SH-SY5Y (cell line): Measurements from ENCODE around the gene LRRC37A3.
"Not testable (repeated sequence)": the region's sequence is repeated elsewhere in the genome, so short reads cannot be mapped to it uniquely, and the experiment has no call there.

ENCODE experiments used
- GATA2 ChIP-seq: IDR thresholded peaks from 2 replicates; pipeline ENCODE4 v1.6.1; 2011; ENCODE audit warnings: mild to moderate bottlenecking, low read depth, low read length
- GATA3 ChIP-seq: IDR thresholded peaks from 2 replicates; pipeline ENCODE4 v1.6.1; 2011; ENCODE audit warnings: low read depth, mild to moderate bottlenecking, low read length, moderate library complexity

Gene LRRC37A3

GRCh38 chr17:64919289-64920025, at the start of gene LRRC37A3:
Gene LRRC37A3 (minus strand): TSS chr17:64919478. CDS start chr17:64897257, 22,221 bp downstream.
- TF ChIP-seq GATA2, GATA3: not testable (repeated sequence)

- TF ChIP-seq GATA2 (no peak), GATA3 (no peak)
These were observed 45.5 kb upstream of the LRRC37A3 start for GRCh38 chr17:64964796-64965195.

- TF ChIP-seq GATA2 (no peak), GATA3 (no peak)
These were observed 32.6 kb upstream of the LRRC37A3 start for GRCh38 chr17:64951877-64952276.

GRCh38 chr17:64950871-64951270, 31.6 kb upstream of the LRRC37A3 start:
- no peak for TF ChIP-seq GATA3
- TF ChIP-seq GATA2: no peak

- TF ChIP-seq GATA3: no peak
- no peak for TF ChIP-seq GATA2
These were observed 27.9 kb upstream of the LRRC37A3 start for GRCh38 chr17:64947152-64947551.

- TF ChIP-seq GATA3 (no peak), GATA2 (no peak)
These were observed 22.5 kb upstream of the LRRC37A3 start for GRCh38 chr17:64941761-64942160.

GRCh38 chr17:64941045-64941444, 21.8 kb upstream of the LRRC37A3 start:
- TF ChIP-seq GATA3 (no peak), GATA2 (no peak)

- TF ChIP-seq GATA3 (no peak), GATA2 (no peak)
These were observed 20.8 kb upstream of the LRRC37A3 start for GRCh38 chr17:64940055-64940454.

- no peak for TF ChIP-seq GATA2
- no peak for TF ChIP-seq GATA3
These were observed 19.7 kb upstream of the LRRC37A3 start for GRCh38 chr17:64938925-64939474.

- TF ChIP-seq GATA2: no peak
- TF ChIP-seq GATA3: no peak
These were observed 19.0 kb upstream of the LRRC37A3 start for GRCh38 chr17:64938290-64938689.

- no peak for TF ChIP-seq GATA2
- no peak for TF ChIP-seq GATA3
These were observed 16.8 kb upstream of the LRRC37A3 start for GRCh38 chr17:64936117-64936516.

- no peak for TF ChIP-seq GATA3
- TF ChIP-seq GATA2: no peak
These were observed 1.3 kb upstream of the LRRC37A3 start for GRCh38 chr17:64920419-64921172.

- no peak for TF ChIP-seq GATA3
These were observed 744 bp upstream of the LRRC37A3 start for GRCh38 chr17:64920026-64920418.
